ENCODE data around the gene ZNF282.
A peak's percentile ranks its signal among the peaks of the same experiment; 100 is the strongest.

The ZNF282 gene

DNA sequence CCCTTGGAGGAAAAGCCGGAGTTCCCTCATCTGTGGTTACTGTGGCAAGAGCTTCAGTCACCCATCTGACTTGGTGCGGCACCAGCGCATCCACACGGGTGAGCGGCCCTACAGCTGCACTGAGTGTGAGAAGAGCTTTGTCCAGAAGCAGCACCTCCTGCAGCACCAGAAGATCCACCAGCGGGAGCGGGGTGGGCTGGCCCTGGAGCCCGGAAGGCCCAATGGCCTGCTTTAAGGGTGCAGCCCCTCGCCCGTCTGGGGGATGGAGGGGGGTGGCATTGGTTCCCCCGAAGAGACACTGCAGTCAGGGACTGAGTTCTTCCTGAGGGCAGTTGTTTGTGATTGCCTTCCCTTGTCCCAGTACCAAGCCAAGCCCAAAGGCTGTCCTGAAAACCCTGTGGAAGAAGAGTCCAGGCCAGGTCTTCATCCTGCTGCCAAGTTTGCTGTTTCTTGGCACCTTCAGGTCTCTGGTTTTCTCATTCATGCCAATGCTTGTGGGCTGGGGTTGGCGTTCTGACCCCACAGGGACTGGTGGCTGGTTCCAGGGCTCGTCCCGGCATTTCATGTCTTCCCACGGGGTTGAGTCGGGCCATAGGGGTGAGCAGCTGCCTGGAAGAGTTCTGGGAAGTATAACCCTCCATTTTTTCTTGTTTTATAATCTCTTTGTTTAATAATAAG is 59.0 kb downstream of the ZNF282 start:
- DNase-seq (ENCODE audit: low read depth): no peak
- TF ChIP-seq, protein P1, sequence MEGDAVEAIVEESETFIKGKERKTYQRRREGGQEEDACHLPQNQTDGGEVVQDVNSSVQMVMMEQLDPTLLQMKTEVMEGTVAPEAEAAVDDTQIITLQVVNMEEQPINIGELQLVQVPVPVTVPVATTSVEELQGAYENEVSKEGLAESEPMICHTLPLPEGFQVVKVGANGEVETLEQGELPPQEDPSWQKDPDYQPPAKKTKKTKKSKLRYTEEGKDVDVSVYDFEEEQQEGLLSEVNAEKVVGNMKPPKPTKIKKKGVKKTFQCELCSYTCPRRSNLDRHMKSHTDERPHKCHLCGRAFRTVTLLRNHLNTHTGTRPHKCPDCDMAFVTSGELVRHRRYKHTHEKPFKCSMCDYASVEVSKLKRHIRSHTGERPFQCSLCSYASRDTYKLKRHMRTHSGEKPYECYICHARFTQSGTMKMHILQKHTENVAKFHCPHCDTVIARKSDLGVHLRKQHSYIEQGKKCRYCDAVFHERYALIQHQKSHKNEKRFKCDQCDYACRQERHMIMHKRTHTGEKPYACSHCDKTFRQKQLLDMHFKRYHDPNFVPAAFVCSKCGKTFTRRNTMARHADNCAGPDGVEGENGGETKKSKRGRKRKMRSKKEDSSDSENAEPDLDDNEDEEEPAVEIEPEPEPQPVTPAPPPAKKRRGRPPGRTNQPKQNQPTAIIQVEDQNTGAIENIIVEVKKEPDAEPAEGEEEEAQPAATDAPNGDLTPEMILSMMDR (IDR thresholded peaks at IDR 0.05; ENCODE audit: low read length, missing control alignments): no peak
- H3K4me3 ChIP-seq (replicated peaks; ENCODE audit: low read depth, low read length): no peak overlapping the region

DNA sequence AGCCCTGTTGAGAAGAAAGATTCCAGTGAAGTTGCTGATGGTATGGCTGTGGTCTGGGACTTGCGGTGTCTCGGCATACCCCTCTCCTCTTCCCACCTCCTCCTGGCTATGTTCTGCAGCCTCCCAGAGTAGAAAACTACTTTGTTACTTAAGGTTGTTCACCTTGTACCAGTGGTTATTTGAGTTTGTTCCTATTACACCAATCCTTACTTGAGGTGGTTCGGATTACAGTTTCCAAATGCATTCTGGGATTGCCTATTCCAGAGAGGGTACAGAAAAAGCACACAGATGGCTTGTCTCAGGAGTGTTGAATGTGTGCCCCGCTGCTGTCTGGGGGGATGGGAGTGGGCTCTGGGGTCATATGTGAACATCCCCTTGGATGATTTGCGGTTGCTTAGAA is 59.8 kb downstream of the ZNF282 start:
- TF ChIP-seq, protein P1 (IDR thresholded peaks at IDR 0.05; ENCODE audit: low read length, missing control alignments): no peak
- H3K4me3 ChIP-seq (replicated peaks; ENCODE audit: low read depth, low read length): no peak overlapping the region
- DNase-seq (ENCODE audit: low read depth): no peak

DNA sequence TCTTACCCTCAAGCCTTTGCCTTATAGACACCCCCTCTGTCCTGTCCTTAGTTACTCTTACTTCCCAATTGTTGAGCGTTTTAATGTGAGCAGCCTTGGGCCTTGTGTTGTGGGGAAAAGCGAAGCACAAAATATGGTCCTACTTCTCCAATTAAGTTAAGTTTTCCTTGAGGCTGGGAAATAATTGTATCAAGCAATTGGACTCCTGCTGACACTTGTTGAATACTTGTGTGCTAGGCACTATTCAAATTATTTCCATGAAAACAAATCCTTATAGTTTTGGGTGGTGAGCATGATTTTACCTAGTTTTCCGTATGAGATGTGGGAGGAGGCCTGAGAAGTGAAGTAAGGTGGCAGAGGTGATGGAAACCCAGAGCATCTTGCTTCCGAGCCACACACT is 61.2 kb downstream of the ZNF282 start:
- no peak for DNase-seq (ENCODE audit: low read depth)
- no peak overlapping the region for H3K4me3 ChIP-seq (replicated peaks; ENCODE audit: low read depth, low read length)
- TF ChIP-seq, protein P1 (IDR thresholded peaks at IDR 0.05; ENCODE audit: low read length, missing control alignments): no peak

DNA sequence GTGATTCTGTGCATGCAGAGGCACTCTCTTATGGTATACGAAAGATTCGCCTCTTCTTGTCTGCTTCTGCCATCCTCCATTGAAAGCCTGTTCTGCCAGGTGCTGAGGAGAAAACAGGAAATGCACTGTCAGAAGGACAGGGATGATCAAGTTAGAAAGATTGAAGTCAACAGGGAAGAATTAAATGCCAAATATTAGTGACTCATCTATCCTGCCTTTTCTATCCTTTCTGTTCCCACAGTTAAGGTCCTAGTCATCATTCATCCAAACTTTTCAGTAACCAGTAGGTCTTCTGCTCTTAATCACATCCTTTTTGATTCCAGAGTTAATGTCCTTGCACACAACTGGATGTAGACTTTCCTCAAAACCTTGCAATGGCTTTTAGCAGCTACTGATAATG is 61.8 kb downstream of the ZNF282 start:
- peak; percentile 11 for DNase-seq (ENCODE audit: low read depth)
- TF ChIP-seq, protein P1 (IDR thresholded peaks at IDR 0.05; ENCODE audit: low read length, missing control alignments): no peak
- no peak overlapping the region for H3K4me3 ChIP-seq (replicated peaks; ENCODE audit: low read depth, low read length)

DNA sequence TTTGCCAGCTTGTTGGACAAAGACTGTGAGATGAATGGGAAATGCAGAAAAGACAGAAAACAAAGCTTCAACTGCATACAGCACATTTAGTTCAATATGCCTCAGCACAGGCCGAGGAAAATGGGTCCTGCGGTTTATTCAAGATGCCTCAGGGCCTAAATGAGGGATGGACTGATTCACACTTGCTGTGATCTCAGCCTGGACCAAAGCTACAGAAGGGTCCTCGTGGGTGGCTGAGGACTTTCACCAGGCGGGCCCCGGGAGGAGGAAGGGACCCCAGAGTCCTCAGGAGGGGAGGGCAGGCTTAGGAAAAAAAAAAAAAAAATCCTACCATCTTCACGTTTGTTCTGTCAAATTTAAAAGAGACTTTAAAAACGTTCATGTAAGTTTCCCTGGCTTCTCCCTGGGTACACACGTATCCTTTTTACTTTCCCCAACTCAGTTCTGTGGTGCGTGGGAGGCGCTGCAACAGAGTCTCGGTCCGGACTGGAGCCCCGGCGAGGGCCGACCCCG is 66.0 kb downstream of the ZNF282 start:
- peak overlapping the region; percentile 58 for H3K4me3 ChIP-seq (replicated peaks; ENCODE audit: low read depth, low read length)
- TF ChIP-seq, protein P1 (IDR thresholded peaks at IDR 0.05; ENCODE audit: low read length, missing control alignments): no peak
- peak; percentile 22 for DNase-seq (ENCODE audit: low read depth)

DNA sequence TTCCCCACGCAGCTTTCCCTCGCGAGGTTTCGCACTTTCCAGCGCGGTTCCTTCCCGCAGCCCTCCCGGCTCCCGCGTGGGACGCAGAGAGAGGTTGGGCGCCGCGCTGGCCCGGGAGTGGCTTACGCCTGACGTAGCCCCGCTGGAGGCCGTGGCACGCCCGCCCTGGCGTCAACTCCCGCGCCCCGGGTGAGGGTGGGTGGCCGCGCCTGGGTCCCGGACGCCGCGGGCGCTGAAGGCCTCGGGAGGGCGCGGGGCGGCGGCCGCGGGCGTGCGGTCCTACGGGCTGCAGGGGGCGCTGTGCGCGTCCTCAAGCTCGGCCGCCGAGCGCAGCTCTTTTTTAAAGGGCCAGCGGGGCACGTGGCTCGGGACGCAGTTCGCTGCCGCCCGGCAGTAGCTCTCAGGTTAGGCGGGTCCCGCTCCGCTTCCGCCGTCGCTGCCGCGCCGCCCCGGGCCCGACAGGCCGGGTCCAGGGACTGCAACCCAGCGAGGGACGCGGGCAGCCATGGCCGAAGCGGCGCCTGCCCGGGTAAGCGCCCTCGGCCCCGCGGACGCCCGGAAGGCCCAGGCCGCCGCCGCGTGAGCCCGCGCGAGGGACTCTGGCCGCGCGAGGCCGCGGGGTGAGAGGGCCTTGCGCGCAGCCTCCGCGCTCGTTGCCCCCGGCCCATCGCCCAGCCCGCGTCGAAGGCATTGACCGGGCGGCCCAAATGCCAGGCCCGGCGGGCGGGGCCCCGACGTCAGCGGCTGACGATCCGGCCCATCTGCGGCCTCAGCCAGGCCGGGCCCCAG is 66.7 kb downstream of the ZNF282 start, which contains the start of gene ZNF783:
Gene ZNF783, plus strand, starts transcription at position 368 of the 789 bp plus-strand sequence. Its CDS starts 138 bp downstream, at position 506.
- TF ChIP-seq, protein P1 (IDR thresholded peaks at IDR 0.05; ENCODE audit: low read length, missing control alignments): peak; percentile 28
- H3K4me3 ChIP-seq (replicated peaks; ENCODE audit: low read depth, low read length): peak within 1 kb of the TSS; percentile 58
- DNase-seq (ENCODE audit: low read depth): peak; percentile 92
